Neuron (in vitro differentiated cells): ENCODE measurements around the gene NUDT14.

Experiments used
- H2AFZ ChIP-seq: one replicate; pipeline ENCODE4 v1.6.1; 2013; ENCODE audit warnings: low read depth, mild to moderate bottlenecking, inconsistent platforms, low read length, moderate library complexity
- H3K27me3 ChIP-seq: one replicate; pipeline ENCODE4 v1.6.1; 2013; ENCODE audit warnings: low read length; ENCODE audit not compliant: insufficient read depth
- H3K36me3 ChIP-seq: one replicate; pipeline ENCODE4 v1.6.1; 2013; ENCODE audit warnings: low read length; ENCODE audit not compliant: insufficient read depth
- H3K4me1 ChIP-seq: one replicate; pipeline ENCODE4 v1.6.1; 2013; ENCODE audit warnings: low read length; ENCODE audit not compliant: insufficient read depth
- H3K4me3 ChIP-seq: 2 replicates; pipeline ENCODE4 v1.5.1; 2013; ENCODE audit warnings: mild to moderate bottlenecking, low read length, moderate library complexity
- H3K9me3 ChIP-seq: one replicate; pipeline ENCODE4 v1.6.1; 2013; ENCODE audit warnings: low read length

NUDT14 gene

DNA sequence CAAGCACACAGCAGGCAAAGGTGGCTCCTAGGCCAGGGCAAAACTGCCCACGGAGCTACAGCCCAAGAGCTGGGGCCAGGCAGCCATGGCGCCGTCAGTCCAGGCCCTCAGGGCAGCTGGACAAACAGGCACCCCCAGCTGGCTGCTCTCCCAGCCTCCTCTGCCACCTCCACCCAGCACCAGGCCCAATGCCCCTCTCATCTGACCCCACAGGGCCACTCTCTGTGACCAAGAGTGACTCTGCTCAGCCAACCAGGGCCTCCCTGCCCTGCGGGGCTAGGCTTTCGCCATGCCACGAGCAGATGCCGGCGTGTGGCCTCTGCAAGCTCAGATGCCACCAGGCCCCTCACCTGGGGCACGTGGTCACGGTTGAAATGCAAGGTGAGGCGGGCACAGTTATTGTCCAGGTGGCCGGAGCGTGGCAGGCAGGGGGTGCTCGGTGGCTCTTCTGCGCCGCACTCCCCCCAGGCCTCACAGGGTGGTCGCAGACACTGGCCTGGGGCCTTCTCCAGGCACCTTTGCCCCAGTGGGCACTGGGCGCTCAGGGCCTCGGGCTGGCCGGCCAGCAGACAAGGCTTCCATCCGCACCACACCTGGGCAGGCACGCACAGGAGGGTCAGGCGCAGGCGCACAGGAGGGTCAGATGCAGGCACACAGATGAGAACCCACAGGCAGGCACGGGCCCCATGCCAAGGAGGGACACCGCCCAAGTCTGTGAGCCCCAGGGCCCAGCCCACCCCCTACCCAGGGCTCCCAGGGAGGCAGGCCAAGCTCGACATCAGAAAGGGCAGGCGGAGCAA, 35.5 kb downstream of the NUDT14 start:
- Histone ChIP-seq H3K4me3 (no peak overlapping the region), H3K4me1 (no peaks in the 10 kb centered on the region), H2AFZ (no peak overlapping the region), H3K9me3 (no peaks in the 10 kb centered on the region), H3K36me3 (no peaks in the 10 kb centered on the region), H3K27me3 (no peaks in the 10 kb centered on the region)

DNA sequence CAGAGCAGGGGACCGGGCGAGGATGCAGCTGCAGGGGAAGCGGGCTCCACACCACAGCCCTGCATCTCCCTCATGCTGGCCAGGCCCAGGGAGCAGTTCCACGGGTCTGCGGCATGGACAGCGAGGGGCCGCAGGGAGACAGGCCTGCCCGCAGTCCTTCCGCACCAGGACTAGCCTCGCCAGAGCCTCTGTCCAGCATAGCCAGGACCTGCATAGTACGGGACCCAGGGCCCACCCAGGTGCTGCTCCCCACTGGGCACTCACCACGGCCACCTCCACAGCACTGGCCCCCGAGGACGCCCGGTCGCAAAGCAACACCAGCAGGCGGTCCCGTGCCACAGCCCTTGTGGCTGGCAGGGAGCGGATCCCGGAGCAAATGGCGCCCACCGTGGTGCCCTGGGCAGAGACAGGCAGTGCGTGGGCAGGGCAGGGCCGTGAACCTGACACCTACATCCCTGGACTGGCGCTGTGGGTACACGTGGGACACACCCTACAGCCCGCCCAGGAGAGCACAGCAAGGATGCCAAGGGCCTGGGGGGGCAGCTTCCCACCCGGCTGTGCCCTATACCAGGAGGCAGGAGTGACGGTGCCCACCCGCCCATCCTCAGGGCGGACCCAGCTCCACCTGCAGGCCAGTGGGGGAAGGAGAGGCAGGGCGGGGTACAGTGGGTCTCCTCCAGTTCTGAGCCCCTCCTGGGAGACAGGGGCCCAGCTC, 36.3 kb downstream of the NUDT14 start:
- Histone ChIP-seq H2AFZ (no peak overlapping the region), H3K9me3 (peaks cover under 1% of the 10 kb centered on the region), H3K36me3 (no peaks in the 10 kb centered on the region), H3K4me3 (no peak overlapping the region), H3K4me1 (no peaks in the 10 kb centered on the region), H3K27me3 (no peaks in the 10 kb centered on the region)

DNA sequence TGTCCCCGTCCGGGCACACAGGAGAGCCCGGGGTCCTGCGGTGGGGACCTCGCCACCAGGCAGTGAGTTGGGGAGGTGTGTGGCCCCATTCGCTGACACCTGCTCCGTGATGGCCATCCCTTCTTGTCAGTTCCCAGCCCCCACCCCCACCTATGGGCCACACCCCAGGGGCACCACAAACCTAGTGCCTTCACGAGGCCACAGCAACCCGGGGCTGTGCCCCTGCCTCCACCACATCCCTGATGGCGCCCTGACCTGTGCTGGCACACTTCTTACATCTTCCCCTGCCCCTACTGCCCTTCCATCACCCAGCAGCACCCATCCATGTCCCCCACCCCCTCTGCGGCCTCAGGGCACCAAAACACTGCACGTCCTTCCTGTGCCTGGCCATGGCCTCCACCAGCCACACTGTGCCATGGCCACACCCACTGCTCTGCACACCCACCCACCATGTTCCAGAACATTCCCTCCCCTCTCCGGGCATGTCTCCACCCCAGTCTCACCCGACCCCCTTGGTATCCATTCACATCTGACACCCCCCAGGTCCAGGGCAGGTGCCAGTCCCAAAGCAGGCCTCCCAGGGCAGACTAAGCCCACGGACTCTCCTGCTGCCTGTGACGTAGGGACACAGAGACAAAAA, 37.0 kb downstream of the NUDT14 start:
- Histone ChIP-seq H3K36me3 (no peaks in the 10 kb centered on the region), H3K4me1 (no peaks in the 10 kb centered on the region), H3K4me3 (no peak overlapping the region), H2AFZ (no peak overlapping the region), H3K9me3 (peaks cover 7% of the 10 kb centered on the region), H3K27me3 (no peaks in the 10 kb centered on the region)

DNA sequence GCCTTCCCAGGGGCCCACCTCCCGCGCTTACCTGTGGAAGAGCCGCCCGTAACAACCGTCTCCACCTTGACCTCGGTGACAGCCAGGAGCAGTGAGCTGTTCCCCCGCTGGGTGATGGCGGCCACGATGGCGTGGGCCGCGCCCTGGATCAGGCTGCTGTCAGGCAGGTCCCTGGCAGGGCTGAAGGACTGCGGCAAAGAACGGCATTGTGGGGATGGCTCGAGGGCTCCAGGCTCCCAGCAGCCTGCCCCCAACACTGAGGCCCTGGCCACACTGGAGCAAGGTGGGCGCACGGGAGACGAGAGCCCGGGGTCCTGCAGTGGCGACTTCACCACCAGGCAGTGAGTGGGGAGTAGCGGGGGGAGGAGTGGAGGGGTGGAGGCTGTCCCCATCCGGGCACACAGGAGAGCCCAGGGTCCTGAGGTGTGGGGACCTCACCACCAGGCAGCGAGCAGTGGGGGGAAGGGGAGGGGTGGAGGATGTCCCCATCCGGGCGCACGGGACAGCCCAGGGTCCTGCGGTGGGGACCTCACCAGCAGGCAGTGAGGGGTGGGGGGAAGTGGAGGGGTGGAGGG, 37.6 kb downstream of the NUDT14 start:
- no peaks in the 10 kb centered on the region for H3K4me1 ChIP-seq
- peaks cover 9% of the 10 kb centered on the region for H3K9me3 ChIP-seq
- no peak overlapping the region for H3K4me3 ChIP-seq
- no peaks in the 10 kb centered on the region for H3K27me3 ChIP-seq
- H3K36me3 ChIP-seq = no peaks in the 10 kb centered on the region
- H2AFZ ChIP-seq = no peak overlapping the region

DNA sequence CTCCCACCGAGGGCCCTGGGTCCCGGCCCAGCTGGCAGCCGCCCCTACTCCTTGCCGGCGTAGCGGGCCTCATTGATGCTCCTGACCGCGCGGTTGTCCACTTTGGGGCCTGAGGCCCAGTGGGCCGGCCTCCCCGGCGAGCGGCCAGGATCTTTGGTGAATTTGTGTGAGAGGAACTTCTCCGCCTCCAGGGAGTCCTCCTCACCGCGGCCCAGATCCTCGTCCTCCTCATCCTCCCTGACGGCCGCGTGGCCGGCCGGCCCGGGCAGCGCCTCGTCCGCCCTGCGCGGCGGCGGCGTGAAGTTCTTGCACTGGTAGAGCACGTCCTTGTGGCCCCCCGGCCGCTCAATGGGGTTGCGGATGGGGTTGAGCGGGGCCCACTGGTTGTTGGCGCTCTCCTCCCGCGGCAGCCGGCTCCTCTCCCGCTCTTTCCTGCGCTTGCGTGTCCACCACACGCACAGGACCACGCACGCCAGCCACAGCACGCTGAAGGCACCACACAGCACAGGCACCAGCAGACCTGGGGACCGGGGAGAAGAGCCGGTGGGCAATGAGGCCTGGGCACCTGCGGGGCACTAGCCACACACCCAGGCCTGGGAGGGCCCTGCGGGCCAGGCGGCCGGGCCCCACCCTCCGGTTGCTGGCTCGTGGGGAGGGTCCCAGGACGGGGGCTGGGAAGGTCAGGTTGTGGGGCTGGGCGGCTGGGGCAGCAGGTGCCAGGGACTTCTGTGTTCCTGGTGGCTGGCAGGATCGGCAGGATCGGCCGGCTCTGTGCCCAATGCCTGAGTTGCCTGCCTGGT, 38.3 kb downstream of the NUDT14 start:
- Histone ChIP-seq H3K4me1 (no peaks in the 10 kb centered on the region), H3K9me3 (peaks cover 10% of the 10 kb centered on the region), H3K27me3 (no peaks in the 10 kb centered on the region), H3K36me3 (no peaks in the 10 kb centered on the region), H2AFZ (no peak overlapping the region), H3K4me3 (no peak overlapping the region)

DNA sequence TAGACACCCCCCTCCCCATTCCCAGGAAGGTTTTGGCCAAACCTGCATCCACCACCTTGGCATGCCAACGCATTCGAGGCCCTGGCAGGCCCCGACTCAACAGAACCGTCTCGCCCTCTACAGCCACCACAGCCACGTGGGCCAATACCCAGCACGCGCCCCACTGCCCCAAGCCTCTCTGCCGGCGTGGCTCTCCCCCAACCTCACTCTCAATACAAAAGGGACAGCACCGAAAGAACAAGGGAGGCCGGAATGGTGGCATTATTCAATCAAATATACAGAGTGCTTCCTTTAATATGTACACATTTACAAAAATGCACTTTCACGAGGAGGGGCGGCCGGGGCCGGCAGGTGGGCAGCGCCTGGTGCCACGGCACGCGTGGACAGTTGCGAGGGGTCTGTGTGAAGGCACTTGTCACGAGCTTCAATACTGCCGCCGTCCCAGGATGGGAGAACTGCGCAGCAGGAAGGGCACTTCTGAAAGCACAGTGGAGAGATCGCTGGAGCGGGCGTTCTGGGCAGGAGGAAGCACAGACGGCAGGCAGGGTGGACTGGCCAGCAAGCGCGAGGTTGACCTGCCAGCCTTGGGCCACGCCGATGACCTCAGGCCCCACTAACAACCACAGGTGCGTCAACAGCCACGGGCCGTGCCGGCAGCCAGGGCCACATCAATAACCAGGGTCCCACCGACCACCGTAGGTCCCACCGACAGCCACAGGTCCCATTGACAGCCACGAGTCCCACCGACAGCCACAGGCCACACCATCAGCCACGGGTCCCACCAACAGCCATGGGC, 39.4 kb downstream of the NUDT14 start:
- Histone ChIP-seq H3K4me1 (no peaks in the 10 kb centered on the region), H3K36me3 (no peaks in the 10 kb centered on the region), H3K9me3 (peaks cover 10% of the 10 kb centered on the region), H3K4me3 (no peak overlapping the region), H2AFZ (no peak overlapping the region), H3K27me3 (no peaks in the 10 kb centered on the region)

DNA sequence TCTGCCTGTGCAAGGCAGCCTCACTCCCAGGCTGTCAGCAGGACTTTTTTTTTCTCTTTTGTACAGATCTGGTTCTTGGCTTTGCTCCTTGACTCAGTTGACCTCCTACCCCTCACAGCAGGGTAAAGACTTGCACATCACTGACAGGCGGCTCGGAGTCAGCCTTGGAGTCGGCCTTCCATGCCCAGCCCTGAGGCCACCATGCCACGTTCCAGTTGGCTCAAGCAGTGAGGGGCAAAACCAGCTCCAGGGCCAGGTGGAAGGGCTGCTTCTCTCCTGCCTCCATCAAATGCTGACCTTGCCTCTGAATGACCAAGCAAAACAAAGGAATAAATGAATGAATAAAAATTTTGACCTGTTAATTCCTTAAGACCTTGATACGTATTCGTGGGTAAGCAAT, 40.1 kb downstream of the NUDT14 start:
- Histone ChIP-seq H3K36me3 (no peaks in the 10 kb centered on the region), H2AFZ (no peak overlapping the region), H3K9me3 (peaks cover 10% of the 10 kb centered on the region), H3K4me1 (no peaks in the 10 kb centered on the region), H3K4me3 (no peak overlapping the region), H3K27me3 (no peaks in the 10 kb centered on the region)

DNA sequence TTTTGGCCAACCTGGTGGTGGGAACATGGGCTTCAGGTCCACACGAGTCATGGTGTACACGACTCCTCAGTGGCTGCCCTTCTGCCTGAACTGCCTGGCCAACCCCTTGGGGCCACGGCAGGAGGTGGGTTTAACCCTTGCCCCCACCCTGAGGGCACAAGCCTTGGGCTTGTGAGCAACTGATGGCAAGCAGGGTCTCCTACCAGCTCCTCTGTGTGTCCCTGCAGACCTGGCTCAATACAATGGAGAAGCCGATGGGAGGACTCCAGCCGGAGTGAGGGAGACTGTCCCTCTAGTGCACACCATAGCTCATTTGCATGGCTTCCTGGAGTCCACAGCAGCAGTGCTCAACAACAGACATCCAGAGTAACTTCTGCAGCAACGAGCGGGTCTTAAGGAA, 40.5 kb downstream of the NUDT14 start:
- Histone ChIP-seq H3K9me3 (peaks cover 10% of the 10 kb centered on the region), H3K36me3 (no peaks in the 10 kb centered on the region), H3K27me3 (no peaks in the 10 kb centered on the region), H3K4me1 (no peaks in the 10 kb centered on the region), H2AFZ (no peak overlapping the region), H3K4me3 (no peak overlapping the region)

DNA sequence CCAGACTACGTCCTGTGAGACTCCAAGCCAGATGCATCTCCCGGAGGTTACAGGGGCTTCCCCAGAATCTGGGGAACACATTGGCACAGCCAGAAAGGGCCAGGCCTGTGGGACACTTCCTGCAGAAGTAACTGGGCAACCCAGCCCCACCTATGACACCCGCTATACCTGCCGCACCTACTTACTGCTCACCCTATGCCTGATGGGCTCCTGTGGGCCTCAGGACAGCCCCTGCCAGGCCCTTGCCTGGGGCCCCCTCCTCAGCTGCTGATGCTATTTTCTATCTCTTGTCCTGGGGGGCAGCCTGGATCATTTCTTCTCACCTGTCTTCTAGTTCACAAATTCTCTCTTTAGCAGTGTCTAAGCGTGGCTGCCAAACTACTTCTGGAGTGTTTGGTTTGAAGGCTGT, 41.3 kb downstream of the NUDT14 start:
- no peak overlapping the region for H2AFZ ChIP-seq
- peaks cover 10% of the 10 kb centered on the region for H3K9me3 ChIP-seq

DNA sequence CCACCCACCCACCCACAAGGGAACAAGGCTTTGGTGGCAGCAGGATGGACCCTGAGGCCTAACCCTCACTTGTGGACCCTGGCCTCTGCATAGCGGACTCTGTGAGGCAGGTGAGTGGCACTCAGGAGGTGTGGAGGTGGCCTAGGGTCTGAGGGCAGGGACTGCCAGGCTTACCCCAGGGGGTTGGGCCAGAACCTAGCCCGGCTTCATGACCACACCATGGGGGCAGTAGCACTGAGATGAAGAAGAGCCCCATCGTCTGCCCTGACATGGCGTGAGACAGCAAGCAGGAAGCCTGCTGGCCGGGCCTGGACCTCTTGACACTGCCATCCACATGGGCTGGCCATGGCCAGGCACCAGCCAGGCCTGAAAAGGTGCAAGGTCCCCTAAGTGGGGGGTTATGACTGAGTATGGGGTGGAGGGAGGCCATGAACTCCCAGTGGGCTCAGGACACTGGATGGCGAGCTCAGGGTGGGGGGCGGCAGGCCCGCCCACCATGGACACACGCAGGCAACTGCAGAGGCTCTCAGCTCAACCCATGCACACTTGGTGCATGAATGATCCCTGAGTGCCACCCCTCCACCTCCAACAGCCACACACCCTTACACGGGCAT, 41.8 kb downstream of the NUDT14 start:
- H3K4me1 ChIP-seq = no peaks in the 10 kb centered on the region
- no peak overlapping the region for H2AFZ ChIP-seq
- peaks cover 10% of the 10 kb centered on the region for H3K9me3 ChIP-seq
- H3K4me3 ChIP-seq = no peak overlapping the region
- H3K27me3 ChIP-seq = no peaks in the 10 kb centered on the region
- no peaks in the 10 kb centered on the region for H3K36me3 ChIP-seq

More for the DNA sequence above, 41.3 kb downstream of the NUDT14 start:
- no peaks in the 10 kb centered on the region for H3K4me1 ChIP-seq
- H3K36me3 ChIP-seq = no peaks in the 10 kb centered on the region
- no peaks in the 10 kb centered on the region for H3K27me3 ChIP-seq
- no peak overlapping the region for H3K4me3 ChIP-seq

DNA sequence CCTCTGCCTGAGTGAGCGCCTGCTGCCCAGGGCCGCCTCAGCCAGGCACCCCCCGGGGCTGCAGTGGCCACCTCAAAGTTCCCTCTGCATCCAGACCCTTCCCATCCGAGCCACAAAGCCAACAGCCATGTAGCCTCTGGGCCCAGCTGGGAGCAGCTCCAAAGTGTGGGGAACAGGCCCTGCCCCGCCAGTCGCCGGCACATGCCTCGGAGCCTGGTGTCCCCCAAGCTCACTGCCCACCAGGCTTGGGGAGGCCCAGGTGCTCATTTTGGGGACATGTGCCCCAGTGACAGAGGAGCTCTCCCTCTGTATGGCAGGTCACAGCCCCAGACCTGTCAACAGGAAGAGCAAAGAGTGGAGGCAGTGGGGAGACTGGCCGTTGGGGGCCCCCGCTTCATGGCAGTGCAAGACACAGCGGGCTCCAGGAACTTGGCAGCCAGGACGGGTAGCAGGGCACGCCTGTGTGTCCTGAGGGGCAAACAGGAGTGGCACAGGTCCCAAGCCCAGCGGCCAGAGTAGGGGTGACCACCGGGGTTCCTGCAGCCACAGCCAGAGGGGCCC, 42.5 kb downstream of the NUDT14 start:
- H3K27me3 ChIP-seq = no peaks in the 10 kb centered on the region
- H2AFZ ChIP-seq = no peak overlapping the region
- H3K36me3 ChIP-seq = no peaks in the 10 kb centered on the region
- H3K4me3 ChIP-seq = no peak overlapping the region
- H3K4me1 ChIP-seq = no peaks in the 10 kb centered on the region
- peaks cover 10% of the 10 kb centered on the region for H3K9me3 ChIP-seq
